ENCODE results near the gene PAFAH1B2.
"Not testable (repeated sequence)": the region's sequence is repeated elsewhere in the genome, so short reads cannot be mapped to it uniquely, and the experiment has no call there.

PAFAH1B2 gene

DNA sequence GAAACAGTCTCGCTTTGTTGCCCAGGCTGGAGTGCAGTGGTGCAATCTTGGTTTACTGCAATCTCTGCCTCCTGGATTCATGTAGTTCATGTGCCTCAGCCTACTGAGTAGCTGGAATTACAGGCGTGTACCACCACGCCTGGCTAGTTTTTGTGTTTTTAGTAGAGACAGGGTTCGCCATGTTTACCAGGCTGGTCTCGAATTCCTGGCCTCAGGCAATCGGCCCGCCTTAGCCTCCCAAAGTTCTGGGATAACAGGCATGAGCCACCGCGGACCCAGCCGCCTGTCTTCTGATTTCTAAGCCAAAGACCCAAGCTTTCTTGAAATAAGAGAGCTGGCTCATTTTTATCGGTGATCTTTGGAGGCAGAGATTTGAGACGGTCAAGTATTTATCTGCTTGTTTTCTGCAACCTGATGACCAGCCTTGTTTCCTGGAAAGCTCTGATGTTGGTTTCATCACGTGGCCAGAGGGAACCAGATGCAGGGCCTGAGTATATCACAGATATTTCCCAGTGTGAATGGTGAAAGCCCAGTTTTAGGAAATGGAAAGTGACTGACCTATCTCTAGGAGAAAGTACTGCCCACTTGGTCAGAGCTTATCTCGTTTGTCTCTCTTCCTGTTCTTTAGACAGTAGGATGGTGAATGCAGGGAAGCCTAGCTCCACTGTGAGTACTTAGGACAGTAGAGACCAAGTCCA lies 28.8 kb downstream of the PAFAH1B2 start:
- no peak for DNase-seq (ENCODE audit: low read depth, low spot score)

DNA sequence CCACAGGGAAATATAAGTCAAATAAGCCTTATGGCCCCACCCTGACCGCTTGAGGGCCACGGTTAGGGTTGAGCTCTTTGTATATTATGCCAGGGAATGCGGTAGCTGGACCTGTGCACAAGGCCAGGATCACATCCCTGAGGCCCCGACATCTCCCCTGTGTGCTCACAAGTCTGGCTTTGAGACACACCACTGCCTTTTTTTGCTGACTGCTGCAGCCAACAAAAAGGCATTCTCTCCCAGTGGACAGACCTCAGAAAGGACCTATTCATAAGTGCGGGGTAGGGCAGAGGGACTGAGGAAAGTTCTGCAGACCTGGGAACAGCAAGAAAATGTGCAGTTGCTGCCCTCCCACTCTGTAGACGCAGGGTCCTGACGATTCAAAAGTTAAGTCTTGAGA lies 31.0 kb downstream of the PAFAH1B2 start:
- DNase-seq (ENCODE audit: low read depth, low spot score): no peak

DNA sequence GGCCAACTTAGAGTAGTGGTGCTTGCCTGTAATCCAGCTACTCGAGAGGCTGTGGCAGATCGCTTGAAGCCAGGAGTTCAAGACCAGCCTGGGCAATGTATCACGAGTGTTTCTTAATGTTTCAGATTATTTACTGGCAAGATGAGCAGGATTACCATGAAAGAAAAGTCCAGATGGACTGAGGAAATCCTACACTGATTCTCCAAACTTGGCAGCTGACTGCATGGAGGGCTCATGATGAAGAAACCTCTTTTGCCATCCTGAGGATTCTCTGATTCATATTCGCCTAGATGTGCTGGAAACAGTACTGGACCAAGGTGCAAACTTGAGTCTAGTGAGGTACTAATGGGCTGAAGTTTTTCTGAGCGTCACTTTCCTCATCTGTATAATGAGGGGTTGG lies 31.7 kb downstream of the PAFAH1B2 start:
- DNase-seq (ENCODE audit: low read depth, low spot score): no peak

DNA sequence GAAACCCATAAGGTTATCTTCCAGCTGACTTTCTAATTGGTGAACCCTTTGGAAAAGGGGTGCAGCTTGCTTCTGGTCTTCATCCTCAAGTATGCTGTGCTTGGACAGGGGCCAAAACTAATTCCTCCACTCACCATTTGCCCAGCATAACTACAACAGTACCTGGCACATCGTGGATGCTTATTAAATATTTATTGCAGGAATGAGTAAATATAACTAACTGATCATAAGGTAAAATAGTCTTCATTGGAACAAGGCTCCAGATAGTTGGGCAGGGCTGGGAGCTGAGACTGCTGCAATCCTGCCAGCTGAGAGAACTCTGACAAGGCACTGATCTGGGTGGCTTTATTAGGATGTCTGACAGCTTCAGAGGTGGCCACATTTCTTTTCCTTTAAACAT lies 32.1 kb downstream of the PAFAH1B2 start:
- DNase-seq (ENCODE audit: low read depth, low spot score): no peak

DNA sequence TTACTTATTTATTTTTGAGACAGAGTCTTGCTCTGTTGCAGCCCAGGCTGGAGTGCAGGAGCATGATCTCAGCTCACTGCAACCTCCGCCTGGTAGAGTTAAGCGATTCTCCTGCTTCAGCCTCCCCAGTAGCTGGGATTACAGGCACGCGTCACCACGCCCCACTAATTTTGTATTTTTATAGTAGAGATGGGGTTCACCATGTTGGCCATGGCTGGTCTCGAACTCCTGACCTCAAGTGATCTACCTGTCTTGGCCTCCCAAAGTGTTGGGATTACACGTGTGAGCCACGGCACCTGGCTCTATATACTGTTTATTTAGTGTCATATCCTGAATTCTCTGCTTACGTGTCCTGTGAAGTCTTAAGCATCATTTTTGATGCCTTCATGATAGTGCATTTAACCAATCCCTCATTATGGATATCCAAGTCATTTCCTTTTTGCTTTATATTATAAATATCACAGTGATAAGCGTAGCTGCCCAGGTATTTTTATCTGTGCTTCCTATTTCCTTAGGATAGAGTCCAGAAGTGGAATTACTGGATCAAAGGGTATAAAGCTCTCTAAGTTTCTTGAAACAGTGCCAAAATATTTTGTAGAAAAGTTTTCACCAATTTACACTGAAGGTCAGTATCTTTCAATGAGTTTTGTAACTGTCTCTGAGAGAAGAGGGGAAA lies 33.6 kb downstream of the PAFAH1B2 start:
- DNase-seq (ENCODE audit: low read depth, low spot score): no peak

DNA sequence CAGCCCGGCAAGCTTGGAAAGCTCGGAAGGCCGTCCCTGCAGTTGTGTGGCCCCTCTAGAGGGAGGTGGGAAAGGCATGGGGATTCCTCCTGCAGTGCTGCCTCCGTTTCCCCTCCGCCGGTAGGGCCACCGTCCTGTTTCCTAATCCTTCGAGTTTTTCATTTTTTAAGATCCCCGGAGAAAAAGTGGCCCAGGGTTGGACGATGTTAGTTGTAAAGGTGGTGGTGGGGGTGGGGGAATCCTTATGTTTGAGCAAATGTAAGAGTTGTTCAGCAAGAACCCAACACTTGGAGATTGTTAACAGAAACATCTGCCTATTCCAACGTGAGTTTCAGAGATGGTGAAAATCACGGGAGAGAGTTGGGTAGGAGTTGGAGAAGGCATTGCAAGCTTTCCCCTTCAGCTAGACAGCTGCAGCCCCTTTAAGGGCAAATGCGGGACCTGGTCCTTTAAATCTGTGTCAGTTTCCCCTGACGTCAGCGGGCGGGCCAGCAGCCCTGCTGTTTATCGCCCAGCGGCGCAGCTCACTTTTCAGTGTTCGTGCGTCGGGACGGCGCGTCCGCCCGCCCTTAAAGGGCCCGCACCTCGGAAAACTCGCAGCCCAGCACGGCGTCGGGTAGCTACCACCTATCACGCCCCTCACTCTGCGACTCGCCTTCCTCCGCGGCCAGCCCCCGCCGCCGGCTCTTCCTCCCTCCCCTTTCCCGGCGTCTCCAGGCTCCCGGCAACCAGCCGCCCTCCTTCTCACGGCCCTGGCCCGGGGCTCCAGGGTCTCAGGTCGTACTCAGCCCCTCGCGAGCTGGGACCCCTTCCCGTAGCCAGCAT lies 34.3 kb downstream of the PAFAH1B2 start, which contains the start of gene SIDT2:
Gene SIDT2 (plus strand): TSS at position 534 of the 825 bp plus-strand sequence. CDS start 521 bp downstream, outside the sequence.
- DNase-seq (ENCODE audit: low read depth, low spot score): peak; percentile 89

DNA sequence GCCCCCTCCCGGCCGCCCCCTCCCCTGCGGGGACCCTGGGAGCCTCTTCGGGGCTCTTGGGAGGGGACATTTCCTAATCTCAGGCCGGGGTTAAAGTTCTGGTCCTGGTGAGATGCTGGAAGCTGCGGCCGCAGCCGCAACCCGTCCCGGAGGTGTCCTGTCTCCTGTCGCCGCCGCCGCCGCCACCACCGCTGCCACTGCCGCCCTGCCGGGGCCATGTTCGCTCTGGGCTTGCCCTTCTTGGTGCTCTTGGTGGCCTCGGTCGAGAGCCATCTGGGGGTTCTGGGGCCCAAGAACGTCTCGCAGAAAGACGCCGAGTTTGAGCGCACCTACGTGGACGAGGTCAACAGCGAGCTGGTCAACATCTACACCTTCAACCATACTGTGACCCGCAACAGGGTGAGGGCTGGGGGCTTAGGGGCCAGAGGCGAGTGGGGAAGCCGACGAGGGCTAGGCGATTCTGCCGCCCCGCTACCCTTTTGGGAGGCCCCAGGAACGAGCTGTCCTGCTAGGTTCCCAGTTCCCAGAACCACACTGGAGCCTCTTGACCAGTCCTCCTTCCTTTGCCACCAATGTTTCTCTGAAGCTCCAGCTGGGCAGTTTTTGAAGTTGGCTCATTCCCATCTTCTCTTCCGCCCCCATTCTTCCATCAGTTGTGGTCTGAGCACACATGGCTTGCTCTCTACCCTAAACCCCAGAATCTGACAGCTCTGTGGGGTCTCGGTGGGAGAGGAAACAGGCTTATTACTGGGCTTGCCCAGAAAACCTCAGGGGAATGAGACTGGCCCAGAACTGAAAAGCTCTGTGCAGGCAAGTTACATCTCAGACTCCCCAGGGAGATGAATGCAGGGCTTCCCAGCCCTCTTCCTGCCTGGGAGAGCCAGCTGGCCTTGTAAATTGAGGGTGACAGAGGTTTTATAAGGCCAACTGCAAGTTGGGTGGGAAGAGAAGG lies 35.2 kb downstream of the PAFAH1B2 start:
- DNase-seq (ENCODE audit: low read depth, low spot score): no peak

DNA sequence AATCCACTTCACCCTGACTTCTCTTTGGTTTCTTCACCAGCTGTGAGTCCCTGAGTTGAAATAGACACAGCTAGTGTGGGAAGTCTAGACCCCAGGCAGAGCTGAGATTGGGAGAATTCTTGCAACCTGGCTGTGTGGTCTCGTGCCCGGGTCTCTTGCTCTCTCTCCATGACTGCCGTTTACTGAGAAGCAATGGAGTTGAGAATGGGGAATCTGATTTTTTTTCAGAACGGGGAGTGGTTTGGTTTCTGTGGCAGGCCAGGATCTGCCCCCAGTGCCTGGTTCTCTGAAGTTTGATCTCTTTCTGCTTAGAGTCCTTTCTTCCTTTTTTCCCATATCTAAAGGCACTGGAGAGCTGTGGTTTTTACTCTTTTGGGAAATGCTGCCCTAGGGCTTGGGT lies 35.9 kb downstream of the PAFAH1B2 start:
- DNase-seq (ENCODE audit: low read depth, low spot score): no peak

DNA sequence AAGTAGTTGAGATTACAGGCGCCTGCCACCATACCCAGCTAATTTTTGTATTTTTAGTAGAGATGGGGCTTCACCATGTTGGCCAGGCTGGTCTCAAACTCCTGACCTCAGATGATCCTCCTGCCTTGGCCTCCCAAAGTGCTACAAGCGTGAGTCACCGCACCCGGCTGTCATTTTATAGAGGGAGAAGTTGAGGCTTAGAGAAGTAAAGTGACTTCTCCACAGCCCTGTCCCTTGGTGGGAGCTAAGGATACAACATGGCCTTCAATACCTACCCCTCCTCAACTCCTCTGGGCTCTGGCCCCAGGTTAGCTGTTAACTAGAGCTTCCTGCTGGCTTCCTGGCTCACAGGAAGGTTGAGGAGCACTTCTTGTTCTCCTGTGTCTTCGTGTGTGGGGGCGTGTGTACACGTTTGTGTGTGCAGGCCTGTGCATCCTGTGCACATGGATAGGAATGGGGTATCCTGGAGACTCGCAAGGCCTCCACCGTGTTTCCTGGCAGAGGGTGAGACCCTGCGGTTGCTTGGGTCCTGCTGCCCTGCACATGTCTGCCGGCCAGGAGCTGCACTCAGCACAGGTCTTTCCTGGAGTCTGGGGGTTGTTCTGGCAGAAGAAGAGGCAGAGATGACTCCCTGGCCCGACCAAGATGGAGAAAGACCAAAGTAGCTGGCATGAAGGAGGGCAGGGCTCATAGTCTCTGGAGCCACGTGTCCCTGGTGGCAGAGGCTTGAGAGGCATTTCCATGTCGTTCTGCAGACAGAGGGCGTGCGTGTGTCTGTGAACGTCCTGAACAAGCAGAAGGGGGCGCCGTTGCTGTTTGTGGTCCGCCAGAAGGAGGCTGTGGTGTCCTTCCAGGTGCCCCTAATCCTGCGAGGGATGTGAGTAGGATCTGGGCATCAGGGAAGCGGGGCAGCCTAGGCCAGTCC lies 36.8 kb downstream of the PAFAH1B2 start:
- no peak for DNase-seq (ENCODE audit: low read depth, low spot score)

DNA sequence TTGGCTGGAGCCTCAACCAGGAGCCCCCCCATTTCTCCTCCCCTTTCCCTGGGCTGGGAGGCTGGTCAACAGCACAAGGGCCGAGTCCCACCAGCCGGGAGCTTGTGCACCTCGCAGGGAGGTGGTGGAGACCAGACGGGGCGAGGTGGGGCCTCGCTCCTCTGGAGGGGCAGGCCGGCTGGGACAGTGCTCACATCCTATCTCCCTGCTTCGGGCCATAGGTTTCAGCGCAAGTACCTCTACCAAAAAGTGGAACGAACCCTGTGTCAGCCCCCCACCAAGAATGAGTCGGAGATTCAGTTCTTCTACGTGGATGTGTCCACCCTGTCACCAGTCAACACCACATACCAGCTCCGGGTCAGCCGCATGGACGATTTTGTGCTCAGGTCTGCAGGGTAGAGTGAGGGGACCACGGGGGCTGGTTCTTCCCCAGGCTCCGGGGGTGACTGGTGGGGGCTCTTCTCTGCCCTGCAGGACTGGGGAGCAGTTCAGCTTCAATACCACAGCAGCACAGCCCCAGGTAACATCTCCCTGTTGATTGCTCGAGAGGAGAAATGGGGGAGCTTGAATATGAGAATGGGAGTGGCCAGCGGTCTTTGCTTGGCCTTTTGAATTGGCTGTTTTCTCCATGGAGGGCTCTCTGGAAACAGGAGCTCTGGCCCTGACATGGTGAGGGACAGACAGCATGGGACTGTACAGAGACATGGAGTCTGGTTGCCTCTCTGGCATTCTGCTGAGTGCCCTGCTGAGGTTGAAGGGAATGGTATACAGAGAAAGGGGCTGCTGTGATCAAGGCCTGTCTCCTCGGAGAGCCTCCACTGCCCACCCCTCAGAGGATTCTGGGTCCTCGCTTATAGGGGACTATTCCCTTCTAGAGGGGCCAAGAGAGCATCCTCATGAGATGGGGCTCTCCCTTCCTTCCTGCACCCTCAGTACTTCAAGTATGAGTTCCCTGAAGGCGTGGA lies 37.8 kb downstream of the PAFAH1B2 start:
- DNase-seq (ENCODE audit: low read depth, low spot score): no peak

DNA sequence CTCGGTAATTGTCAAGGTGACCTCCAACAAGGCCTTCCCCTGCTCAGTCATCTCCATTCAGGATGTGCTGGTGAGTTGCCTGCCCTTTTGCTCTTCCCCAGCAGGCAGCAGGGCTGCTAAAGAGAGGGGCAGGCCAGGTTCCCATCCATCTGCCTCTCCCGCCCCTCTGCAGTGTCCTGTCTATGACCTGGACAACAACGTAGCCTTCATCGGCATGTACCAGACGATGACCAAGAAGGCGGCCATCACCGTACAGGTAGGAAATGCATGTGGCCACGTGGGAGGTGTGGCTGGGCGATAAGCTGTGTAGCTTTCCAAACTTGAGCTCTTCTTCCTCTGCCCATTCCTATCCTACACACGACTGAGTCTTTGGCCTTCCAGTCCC lies 38.5 kb downstream of the PAFAH1B2 start:
- no peak for DNase-seq (ENCODE audit: low read depth, low spot score)

DNA sequence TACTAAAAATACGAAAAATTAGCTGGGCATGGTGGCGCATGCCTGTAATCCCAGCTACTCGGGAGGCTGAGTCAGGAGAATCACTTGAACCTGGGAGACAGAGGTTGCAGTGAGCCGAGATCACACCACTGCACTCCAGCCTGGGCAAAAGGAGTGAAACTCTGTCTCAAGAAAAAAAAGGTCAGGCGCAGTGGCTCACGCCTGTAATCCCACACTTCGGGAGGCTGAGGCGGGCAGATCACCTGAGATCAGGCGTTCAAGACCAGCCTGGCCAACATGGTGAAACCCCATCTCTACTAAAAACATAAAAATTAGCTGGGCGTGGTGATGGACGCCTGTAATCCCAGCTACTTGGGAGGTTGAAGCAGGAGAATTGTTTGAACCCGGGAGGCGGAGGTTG lies 39.1 kb downstream of the PAFAH1B2 start:
- DNase-seq (ENCODE audit: low read depth, low spot score): not testable (repeated sequence)

DNA sequence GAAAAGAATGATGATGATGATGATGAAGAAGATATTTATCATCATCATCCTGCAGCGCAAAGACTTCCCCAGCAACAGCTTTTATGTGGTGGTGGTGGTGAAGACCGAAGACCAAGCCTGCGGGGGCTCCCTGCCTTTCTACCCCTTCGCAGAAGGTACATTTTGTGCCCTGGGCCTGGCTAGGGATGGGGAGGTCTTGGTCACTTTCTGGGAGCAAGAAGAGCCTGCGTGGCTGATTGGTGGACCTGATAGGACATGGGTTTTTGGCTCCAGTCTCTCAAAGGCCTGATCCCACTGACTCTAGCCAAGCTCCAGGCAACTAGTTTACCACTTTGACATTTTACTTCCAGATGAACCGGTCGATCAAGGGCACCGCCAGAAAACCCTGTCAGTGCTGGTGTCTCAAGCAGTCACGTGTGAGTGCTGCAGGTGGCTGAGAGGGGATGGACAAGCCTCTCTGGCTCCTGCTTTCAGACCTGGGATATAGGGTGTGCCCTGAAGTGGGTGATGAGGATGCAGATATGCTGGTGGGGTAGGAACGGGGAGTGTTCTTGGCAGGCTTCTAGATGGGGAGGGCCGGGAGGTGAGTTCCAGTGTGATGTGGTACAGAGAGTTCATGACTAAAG lies 39.8 kb downstream of the PAFAH1B2 start:
- DNase-seq (ENCODE audit: low read depth, low spot score): no peak

DNA sequence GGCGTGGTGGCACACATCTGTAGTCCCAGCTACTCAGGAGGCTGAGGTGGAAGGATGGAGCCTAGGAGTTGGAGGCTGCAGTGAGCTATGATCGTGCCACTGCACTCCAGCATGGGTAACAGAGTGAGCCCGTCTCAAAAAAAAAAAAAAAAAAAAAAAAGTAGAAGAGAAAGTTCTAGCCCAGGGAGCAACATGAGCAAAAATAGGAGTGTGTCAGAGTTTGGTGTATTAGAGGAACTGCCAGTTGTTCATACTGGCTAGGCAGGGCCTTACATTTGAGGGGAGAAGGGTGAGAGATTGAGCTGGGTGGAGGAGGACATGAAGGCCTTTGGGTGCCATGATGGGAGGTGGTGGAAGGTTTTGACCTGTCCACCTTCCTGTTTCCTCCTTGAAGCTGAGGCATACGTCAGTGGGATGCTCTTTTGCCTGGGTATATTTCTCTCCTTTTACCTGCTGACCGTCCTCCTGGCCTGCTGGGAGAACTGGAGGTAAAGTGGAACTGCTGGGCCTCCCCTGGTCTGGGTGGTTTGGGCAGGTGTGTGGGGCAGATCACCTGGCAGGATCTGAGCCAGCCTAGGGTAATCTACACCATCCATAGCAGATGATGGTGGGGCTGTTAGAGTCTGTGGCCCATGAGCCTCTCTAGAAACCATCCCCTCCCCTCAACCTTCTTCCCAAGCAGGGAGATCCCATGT lies 41.8 kb downstream of the PAFAH1B2 start:
- no peak for DNase-seq (ENCODE audit: low read depth, low spot score)

DNA sequence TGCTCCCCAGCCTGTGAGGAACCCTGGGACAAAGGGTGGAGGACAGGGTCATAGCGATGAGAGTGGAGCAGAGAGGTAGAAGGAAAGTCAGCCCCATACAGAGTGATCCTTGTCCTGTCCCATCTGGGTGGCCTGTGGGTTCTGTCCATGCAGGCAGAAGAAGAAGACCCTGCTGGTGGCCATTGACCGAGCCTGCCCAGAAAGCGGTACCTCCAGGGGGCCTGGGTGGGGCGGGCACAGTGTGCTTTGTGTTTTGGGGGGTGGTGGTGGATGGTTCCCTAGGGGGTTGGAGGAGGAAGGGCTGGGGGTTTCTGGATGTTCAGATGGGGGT lies 42.3 kb downstream of the PAFAH1B2 start:
- no peak for DNase-seq (ENCODE audit: low read depth, low spot score)

DNA sequence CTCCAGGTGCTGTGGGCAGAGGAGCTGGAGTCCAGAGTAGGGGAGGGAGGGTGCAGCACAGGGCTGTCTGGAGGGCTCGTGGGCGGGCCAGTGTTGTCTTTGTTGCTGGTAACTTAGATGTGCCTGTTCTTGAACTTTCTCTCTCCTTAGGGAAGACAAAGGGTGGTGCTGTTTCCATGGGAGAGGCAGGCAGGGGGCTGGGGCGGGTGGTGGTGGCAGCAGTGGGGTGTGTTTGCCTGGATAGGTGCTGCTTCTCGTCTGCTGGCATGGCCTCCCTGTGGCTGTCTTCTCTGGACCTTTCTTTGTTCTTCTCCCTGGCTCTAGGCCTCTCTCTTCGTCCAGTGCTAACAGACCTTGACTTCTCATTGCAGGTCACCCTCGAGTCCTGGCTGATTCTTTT lies 42.9 kb downstream of the PAFAH1B2 start:
- DNase-seq (ENCODE audit: low read depth, low spot score): no peak

DNA sequence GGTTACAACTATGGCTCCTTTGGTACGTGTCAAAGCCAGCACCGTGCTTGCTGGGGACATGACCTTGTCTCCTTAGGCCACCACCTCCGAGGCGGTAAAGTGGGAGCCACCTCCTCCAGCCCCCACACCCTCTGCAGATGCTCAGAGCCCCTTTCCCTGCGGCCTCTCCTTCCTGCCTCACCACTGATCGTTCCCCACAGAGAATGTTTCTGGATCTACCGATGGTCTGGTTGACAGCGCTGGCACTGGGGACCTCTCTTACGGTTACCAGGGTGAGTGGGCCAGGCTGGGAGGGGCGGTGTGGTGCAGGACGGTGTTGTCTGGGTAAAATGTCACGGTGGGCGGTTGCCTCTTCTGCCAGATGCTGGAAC lies 43.3 kb downstream of the PAFAH1B2 start:
- no peak for DNase-seq (ENCODE audit: low read depth, low spot score)

DNA sequence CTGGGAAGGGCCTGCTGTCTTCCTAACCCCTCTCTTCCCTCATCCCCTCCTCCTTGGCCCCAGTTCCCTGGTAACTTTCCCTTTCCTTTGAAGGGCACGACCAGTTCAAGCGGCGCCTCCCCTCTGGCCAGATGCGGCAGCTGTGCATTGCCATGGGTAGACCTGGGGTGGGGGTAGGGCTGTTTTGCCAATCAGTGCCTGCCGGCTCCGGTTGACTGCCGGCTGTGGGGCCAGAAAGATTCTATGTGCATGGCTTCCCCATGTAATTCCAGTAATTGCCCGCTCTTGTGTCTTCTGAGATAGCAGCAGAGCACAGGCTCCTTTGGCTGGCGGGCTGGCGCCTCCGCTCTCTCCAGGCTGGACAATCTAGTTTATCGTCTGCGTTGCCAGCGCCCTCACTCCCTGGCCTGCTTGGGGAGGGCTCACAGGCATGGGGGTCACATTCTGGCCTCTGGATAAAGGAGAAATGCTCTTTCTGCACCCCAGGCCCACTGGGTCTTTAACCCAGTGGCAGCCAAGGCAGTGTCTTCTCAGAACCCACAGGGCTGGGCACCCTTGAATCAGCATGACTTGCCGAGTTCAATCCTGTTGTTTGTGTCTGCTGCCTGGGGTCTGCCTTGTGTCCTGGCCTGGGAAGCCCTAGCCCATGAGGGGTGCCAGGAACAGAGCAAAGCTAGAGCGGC lies 43.9 kb downstream of the PAFAH1B2 start:
- DNase-seq (ENCODE audit: low read depth, low spot score): no peak
